ENCODE measurements around the gene CNBP.
"Not testable (repeated sequence)": the region's sequence is repeated elsewhere in the genome, so short reads cannot be mapped to it uniquely, and the experiment has no call there.

Gene CNBP

DNA sequence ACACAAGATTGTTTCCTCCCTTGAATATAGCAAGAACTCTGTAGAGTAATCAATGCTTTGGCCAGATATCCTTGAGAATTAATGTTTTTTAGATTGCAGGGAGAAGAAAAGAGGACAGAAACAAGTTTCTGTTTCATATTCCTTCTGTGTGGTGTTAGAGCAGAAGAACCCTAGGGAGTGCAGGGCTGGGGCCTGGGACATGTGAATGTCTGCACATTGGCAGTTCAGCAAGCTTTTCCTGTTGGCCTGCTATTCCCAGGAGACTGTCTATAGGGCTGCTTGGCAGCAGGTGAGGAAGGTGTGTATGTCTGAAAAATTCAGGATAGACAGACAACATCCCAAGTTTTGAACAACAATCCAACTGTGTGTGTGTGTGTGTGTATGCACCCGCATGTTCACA is 13.6 kb upstream of the CNBP start:
- no peak for TF ChIP-seq ZFX (IDR thresholded peaks at IDR 0.05)
- TF ChIP-seq, protein P1, sequence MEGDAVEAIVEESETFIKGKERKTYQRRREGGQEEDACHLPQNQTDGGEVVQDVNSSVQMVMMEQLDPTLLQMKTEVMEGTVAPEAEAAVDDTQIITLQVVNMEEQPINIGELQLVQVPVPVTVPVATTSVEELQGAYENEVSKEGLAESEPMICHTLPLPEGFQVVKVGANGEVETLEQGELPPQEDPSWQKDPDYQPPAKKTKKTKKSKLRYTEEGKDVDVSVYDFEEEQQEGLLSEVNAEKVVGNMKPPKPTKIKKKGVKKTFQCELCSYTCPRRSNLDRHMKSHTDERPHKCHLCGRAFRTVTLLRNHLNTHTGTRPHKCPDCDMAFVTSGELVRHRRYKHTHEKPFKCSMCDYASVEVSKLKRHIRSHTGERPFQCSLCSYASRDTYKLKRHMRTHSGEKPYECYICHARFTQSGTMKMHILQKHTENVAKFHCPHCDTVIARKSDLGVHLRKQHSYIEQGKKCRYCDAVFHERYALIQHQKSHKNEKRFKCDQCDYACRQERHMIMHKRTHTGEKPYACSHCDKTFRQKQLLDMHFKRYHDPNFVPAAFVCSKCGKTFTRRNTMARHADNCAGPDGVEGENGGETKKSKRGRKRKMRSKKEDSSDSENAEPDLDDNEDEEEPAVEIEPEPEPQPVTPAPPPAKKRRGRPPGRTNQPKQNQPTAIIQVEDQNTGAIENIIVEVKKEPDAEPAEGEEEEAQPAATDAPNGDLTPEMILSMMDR (conservative IDR thresholded peaks at IDR 0.05) = no peak
- peak overlapping the region; percentile 41 for H3K27ac ChIP-seq

DNA sequence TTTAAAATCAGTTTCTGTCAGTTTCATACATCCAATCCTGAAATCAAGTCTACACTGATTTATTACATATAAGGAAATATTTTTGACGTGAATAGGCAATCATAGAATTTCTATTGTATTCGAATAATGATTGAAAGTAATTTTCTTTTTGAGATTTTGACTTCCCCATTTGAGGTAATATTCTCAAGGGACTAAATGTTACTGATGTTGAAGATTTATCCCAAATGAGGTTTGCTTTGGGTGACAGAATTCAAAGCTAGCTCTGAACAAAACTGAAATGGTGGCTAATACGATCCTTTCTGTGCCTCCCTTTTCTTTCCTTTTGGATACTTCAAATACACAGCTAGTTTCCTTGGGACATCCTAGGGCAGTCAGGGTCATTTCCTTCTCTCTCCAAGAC is 12.9 kb upstream of the CNBP start:
- TF ChIP-seq, protein P1 (conservative IDR thresholded peaks at IDR 0.05) = no peak
- TF ChIP-seq ZFX (IDR thresholded peaks at IDR 0.05) = no peak
- no peak overlapping the region; the same call in 1 of the 2 replicates for H3K27ac ChIP-seq

DNA sequence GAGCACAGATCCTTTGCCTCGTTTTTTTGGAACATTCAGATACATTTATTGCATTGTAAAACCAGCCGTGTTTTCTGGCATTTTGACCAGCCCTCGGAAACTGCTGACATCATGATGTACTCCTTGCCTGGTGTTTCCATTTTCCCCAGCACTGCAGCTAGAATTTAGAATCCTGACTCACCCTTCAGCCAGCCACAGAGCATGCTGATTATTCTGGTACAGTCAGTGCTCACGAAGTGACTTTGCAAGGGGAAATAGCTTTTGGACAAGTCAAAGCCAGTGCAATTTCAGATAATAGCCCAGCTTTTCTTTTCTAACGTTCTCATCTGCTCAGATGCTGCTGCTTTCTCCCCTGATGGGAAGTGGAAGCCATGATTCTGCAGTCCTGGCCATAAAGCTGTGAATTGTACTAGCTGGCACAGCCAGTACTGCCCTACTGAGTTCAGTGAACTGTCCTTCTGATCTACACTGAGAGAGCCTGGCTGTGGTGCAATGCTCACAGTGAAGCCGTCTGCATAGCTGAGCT is 12.1 kb upstream of the CNBP start:
- H3K27ac ChIP-seq = peak overlapping the region; percentile 83
- TF ChIP-seq ZFX (IDR thresholded peaks at IDR 0.05) = no peak
- TF ChIP-seq, protein P1 (conservative IDR thresholded peaks at IDR 0.05) = no peak

DNA sequence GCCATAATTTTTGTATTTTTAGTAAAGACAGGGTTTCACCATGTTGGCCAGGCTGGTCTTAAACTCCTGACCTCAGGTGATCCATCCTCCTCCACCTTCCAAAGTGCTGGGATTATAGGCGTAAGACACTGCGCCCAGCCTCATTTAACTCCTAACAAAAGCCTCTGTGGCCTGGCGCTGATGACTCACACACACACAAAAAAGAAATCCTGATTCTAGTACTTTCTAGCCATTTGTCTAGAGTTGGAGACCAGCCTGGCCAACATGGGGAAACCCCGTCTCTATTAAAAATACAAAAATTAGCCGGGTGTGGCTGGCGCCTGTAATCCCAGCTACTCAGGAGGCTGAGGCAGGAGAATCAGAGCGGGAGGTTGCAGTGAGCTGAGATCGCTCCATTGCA is 6.1 kb upstream of the CNBP start:
- H3K27ac ChIP-seq = not testable (repeated sequence)

DNA sequence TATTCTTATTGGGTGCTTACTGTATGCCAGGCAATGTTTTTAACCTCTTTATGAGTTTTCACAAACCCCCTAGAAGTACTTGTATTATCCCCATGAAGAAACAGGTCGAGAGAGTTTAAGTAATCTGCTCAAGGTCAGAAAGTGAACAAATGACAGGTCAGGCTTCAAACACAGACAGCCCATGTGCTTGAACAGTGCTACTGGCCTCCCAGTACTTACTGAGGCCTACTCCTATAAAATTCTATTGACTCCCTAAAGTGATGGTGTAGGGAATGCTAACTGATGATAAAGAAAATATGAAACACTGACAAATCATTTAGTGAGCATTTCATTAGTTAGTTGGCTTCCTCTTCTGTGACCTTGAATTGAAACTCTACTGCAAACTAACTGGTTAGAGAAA is 4.2 kb upstream of the CNBP start:
- no peak overlapping the region for H3K27ac ChIP-seq
- TF ChIP-seq, protein P1 (conservative IDR thresholded peaks at IDR 0.05) = no peak
- no peak for TF ChIP-seq ZFX (IDR thresholded peaks at IDR 0.05)

DNA sequence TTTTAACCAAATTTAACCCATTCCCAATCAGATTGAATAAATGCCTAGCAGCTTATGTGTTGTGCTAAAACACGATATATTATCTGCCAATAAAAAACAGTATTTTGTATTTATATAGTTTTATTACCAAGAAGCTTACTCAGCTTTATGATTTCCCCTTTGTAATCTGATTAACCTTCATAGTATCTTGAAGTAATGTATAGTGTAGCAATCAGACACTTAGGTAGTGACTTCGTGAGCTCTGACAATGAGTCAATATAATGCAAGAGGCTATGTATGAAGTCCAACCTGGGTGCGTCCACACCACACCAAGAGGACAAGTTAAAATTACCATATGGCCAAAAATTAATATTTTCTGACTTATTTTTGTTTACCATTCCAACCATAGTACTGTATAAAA is 2.1 kb upstream of the CNBP start:
- no peak overlapping the region; the same call in 1 of the 2 replicates for H3K27ac ChIP-seq
- TF ChIP-seq ZFX (IDR thresholded peaks at IDR 0.05) = no peak
- TF ChIP-seq, protein P1 (conservative IDR thresholded peaks at IDR 0.05) = no peak

DNA sequence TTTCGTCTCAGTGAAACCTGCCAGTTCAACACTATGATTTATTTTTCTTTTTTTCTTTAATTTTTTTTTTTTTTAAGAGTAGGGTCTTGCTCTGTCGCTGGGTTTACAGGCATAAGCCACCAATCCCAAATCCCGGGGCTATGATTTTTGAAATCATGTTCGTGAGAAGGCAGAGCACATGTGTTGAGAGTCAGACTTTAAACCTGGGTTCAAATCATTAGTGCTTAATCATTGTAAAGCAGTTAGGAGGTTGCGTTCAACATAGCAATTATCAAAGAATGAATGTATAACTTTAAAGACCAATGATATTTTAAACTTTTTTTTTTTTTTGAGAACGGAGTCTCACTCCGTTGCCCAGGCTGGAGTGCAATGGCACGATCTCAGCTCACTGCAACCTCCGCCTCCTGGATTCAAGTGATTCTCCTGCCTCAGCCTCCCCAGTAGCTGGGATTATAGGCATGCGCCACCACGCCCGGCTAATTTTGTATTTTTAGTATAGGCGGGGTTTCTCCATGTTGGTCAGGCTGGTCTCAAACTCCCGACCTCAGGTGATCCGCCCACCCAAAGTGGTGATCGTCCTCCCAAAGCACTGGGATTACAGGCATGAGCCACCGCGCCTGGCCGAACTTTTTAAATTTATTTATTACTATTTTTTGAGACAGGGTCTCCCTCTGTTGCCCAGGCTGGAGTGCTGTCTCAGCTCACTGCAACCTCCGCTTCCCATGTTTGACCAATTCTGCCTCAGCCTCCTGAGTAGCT is 1.3 kb upstream of the CNBP start:
- H3K27ac ChIP-seq = peak overlapping the region; percentile 99

DNA sequence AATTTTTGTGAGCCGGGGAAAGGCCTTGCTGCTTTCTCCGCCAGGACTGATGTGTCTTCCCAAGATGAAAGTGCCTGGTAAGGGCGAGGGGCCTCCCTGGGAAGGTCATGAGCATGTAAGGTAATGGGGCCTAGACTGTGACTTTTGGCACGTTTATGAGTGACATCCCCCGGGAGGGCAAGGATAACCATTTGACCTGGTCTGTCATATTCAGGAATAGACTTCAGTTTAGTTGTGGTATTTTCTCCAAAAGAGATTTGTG is 631 bp upstream of the CNBP start:
- TF ChIP-seq, protein P1 (conservative IDR thresholded peaks at IDR 0.05) = no peak
- no peak for TF ChIP-seq ZFX (IDR thresholded peaks at IDR 0.05)
- peak overlapping the region; percentile 99 for H3K27ac ChIP-seq

All from C4-2B (cell line).